AG04450 (cell line): ENCODE data around the gene CCDC200. TPM values are rescaled to one million over a fixed set of nuclear protein-coding genes. Genes with fewer than 3 reads are reported as not detected.
A peak's percentile ranks its signal among the peaks of the same experiment; 100 is the strongest.

ENCODE experiments used
- CTCF ChIA-PET: fragments of 300-600, 350-600 bp; formaldehyde crosslinking; extraction: SDS; loops from one replicate; lab custom pipeline; 2022; ENCODE audit warnings: antibody characterized with exemption, inconsistent platforms; lab: Charles Lee
- POLR2A ChIA-PET: fragments of 350-600 bp; formaldehyde crosslinking; extraction: SDS; loops from one replicate; lab custom pipeline; 2021; ENCODE audit warnings: antibody characterized with exemption, inconsistent platforms; lab: Yijun Ruan, JAX
- DNase-seq: peaks from one replicate; pipeline ENCODE4 v3.0.0-alpha.2; 2011; ENCODE audit warnings: low read depth, low spot score
- H3K27ac ChIP-seq: one replicate; pipeline ENCODE4 v1.5.1; 2012; ENCODE audit warnings: low read depth, low read length, control low read depth
- H3K27me3 ChIP-seq: one replicate; pipeline ENCODE4 v1.6.0; 2012; ENCODE audit warnings: low read length; ENCODE audit not compliant: control insufficient read depth, insufficient read depth
- H3K4me3 ChIP-seq: 2 replicates; pipeline ENCODE4 v1.5.1; 2011; ENCODE audit warnings: mild to moderate bottlenecking, low read depth, low read length, control low read depth
- H3K9me3 ChIP-seq: 2 replicates; pipeline ENCODE4 v1.5.1; 2012; ENCODE audit warnings: low read length; ENCODE audit not compliant: control insufficient read depth, insufficient read depth
- polyA plus RNA-seq: library from polyadenylated mRNA; depleted of rRNA; stranded (reverse); fragments of >200 nt; gene quantifications from 2 replicates; pipeline ENCODE4 v1.2.3, GENCODE V29; 2011; rRNA removed
- small RNA-seq: library from RNA; depleted of rRNA; stranded (forward); fragments of <200 nt; gene quantifications from one replicate; pipeline ENCODE3, GENCODE V24; 2012; ENCODE audit warnings: low read depth; ENCODE audit not compliant: insufficient read length
- TF ChIP-seq, protein P1 (sequence below): IDR thresholded peaks from 2 replicates; pipeline ENCODE4 v1.5.1; 2011; ENCODE audit warnings: low read depth, low read length, control low read depth, inconsistent platforms

Gene CCDC200
- polyA plus RNA-seq, 1 experiment = not detected

GRCh38 chr17:43183921-43184320 is 44.5 kb downstream of the CCDC200 start:
- ChIA-PET POLR2A (interaction anchor here (0.7 kb wide), 1 partner anchor 133 kb away, joined by 4 read pairs; no protein-coding TSS in a partner anchor), CTCF (no interaction called here)
- no peak overlapping the region for H3K4me3 ChIP-seq
- H3K27ac ChIP-seq = no peak overlapping the region
- no peak for DNase-seq
- H3K27me3 ChIP-seq = no peaks in the 10 kb centered on the region
- no peaks in the 10 kb centered on the region for H3K9me3 ChIP-seq
- TF ChIP-seq, protein P1, sequence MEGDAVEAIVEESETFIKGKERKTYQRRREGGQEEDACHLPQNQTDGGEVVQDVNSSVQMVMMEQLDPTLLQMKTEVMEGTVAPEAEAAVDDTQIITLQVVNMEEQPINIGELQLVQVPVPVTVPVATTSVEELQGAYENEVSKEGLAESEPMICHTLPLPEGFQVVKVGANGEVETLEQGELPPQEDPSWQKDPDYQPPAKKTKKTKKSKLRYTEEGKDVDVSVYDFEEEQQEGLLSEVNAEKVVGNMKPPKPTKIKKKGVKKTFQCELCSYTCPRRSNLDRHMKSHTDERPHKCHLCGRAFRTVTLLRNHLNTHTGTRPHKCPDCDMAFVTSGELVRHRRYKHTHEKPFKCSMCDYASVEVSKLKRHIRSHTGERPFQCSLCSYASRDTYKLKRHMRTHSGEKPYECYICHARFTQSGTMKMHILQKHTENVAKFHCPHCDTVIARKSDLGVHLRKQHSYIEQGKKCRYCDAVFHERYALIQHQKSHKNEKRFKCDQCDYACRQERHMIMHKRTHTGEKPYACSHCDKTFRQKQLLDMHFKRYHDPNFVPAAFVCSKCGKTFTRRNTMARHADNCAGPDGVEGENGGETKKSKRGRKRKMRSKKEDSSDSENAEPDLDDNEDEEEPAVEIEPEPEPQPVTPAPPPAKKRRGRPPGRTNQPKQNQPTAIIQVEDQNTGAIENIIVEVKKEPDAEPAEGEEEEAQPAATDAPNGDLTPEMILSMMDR = no peak

- Histone ChIP-seq H3K27me3 (no peaks in the 10 kb centered on the region), H3K4me3 (no peak overlapping the region), H3K9me3 (peaks cover 4% of the 10 kb centered on the region), H3K27ac (no peak overlapping the region)
- ChIA-PET POLR2A (no interaction called here), CTCF (interaction anchor here (0.9 kb wide), 1 partner anchor 151 kb away, joined by 3 read pairs; no protein-coding TSS in a partner anchor)
- DNase-seq = no peak
- TF ChIP-seq, protein P1 = no peak
These were observed 52.3 kb downstream of the CCDC200 start for GRCh38 chr17:43176119-43176570.

- H3K9me3 ChIP-seq = peaks cover 4% of the 10 kb centered on the region
- TF ChIP-seq, protein P1 = no peak
- DNase-seq = peak; percentile 50
- H3K27ac ChIP-seq = no peak overlapping the region
- no peaks in the 10 kb centered on the region for H3K27me3 ChIP-seq
- CTCF ChIA-PET = interaction anchor here (0.9 kb wide), 1 partner anchor 151 kb away, joined by 3 read pairs; no protein-coding TSS in a partner anchor
- POLR2A ChIA-PET = no interaction called here
- H3K4me3 ChIP-seq = no peak overlapping the region
These were observed 53.0 kb downstream of the CCDC200 start for GRCh38 chr17:43175213-43176118.

DNA sequence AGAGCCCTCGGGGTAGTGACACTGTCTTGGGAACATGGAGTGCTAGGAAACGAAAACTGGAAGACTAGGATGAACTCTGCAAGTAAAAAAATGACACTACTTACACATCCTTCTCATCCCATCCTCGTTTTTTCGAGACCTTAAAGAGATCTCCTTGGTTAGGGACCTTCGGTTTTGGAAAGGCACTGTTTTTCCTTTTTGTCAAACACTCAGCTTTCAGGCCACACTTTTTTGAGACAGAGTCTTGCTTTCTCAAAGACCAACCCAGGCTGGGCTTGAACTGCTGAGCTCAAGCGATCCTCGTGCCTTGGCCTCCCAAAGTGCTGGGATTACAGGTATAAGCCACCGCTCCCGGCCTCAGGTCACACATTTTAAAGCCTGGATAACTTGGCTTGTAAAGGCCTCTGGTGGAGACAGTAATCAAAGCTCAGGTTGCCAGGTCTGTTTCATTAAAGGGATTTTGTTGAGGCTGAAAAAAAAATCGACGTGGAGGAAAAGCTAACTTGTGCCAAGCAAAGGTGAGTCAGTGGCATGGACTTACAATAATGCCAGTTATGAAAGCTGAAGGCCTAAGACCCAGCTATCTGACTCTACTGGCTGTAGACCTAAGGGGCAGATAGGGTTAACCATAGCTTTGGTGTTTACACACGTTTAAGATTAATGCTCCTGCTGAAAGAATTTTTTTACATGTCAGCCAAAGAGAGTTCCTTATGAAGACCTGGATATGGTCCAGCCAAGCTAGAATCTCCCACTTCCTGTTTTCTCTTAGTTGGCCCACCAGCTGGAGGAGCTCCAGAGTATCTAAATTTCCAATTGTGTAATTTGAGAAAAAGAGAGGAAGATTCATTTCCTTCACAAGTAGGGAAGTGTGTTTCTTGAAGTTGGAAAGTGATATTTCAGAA is 56.6 kb downstream of the CCDC200 start:
- Histone ChIP-seq H3K27ac (peak overlapping the region; percentile 91), H3K4me3 (peak overlapping the region; percentile 80), H3K27me3 (no peaks in the 10 kb centered on the region), H3K9me3 (peaks cover 4% of the 10 kb centered on the region)
- TF ChIP-seq, protein P1 = peak; percentile 37
- peak; percentile 87 for DNase-seq
- ChIA-PET POLR2A (interaction anchor here (0.6 to 2.0 kb wide), 11 partner anchors 21 to 174 kb away, joined by 3 to 33 read pairs (median 6); partner anchors contain the start of genes IFI35, RND2, RPL27 and TMEM106A), CTCF (interaction anchor here (0.6 to 1.9 kb wide), 4 partner anchors 83 to 328 kb away, joined by 3 to 13 read pairs (median 3); no protein-coding TSS in a partner anchor)

Small RNAs within 50 kb of the gene (small RNA-seq; reads per million reads assigned to genes)
- not detected for gene RF00004
- not detected for gene RNU2-1

Other genes with a start within 250 kb of the CCDC200 start
- gene PTGES3L, start 248.5 kb downstream of the CCDC200 start, polyA plus RNA-seq = 1.8 and 1.9 TPM in 2 replicates
- 8.7 and 9.4 TPM in 2 replicates for gene RUNDC1, start 248.1 kb downstream of the CCDC200 start, polyA plus RNA-seq
- 4,202 and 4,485 TPM in 2 replicates for gene RPL27, start 230.2 kb downstream of the CCDC200 start, polyA plus RNA-seq
- gene IFI35, start 221.8 kb downstream of the CCDC200 start, polyA plus RNA-seq = 24.1 and 25.7 TPM in 2 replicates
- 228 and 236 TPM in 2 replicates for gene VAT1, start 206.2 kb downstream of the CCDC200 start, polyA plus RNA-seq
- gene RND2, start 203.4 kb downstream of the CCDC200 start, polyA plus RNA-seq = 1.7 and 2.1 TPM in 2 replicates
- 5.1 and 8.1 TPM in 2 replicates for gene BRCA1, start 103.3 kb downstream of the CCDC200 start, polyA plus RNA-seq
- gene NBR1, start 57.4 kb downstream of the CCDC200 start, polyA plus RNA-seq = 103 and 107 TPM in 2 replicates
- gene TMEM106A, start 16.7 kb downstream of the CCDC200 start, polyA plus RNA-seq = 4.5 and 5.1 TPM in 2 replicates
- gene RNU2-1, start 5.4 kb upstream of the CCDC200 start, polyA plus RNA-seq = not detected in 2 replicates
- gene ARL4D, start 170.4 kb upstream of the CCDC200 start, polyA plus RNA-seq = 15.0 and 16.5 TPM in 2 replicates